HepG2 (cell line): ENCODE results near the gene CNNM1.

ENCODE experiments used
- ARID2 ChIP-seq: sonication (generic); formaldehyde crosslinking; IDR thresholded peaks from 2 replicates; pipeline ENCODE4 v1.8.1; 2022; ENCODE audit warnings: mild to moderate bottlenecking, missing genetic modification reagents, borderline replicate concordance
- CREM ChIP-seq, 2 experiments: sonication (generic) in 1 of 2; formaldehyde crosslinking in 1 of 2; IDR thresholded peaks; 2 replicates each; pipeline versions ENCODE4 v1.4.0 to v1.6.1; 2016 to 2020; ENCODE audit warnings: antibody characterized with exemption in 1 of 2, mild to moderate bottlenecking in 1 of 2, missing genetic modification reagents in 1 of 2
- EZH2 ChIP-seq: conservative IDR thresholded peaks from 2 replicates; pipeline ENCODE4 v1.6.1; 2012; ENCODE audit warnings: mild to moderate bottlenecking, low read depth, low read length, moderate library complexity
- JUND ChIP-seq: sonication (generic); formaldehyde crosslinking; IDR thresholded peaks from 2 replicates; pipeline ENCODE4 v1.8.0; 2022; ENCODE audit warnings: mild to moderate bottlenecking, missing genetic modification reagents
- KDM3A ChIP-seq: IDR thresholded peaks from 2 replicates; pipeline ENCODE4 v1.6.1; 2018; ENCODE audit warnings: low read depth, missing compliant biosample characterization
- NR3C1 ChIP-seq: sonication (generic); formaldehyde crosslinking; IDR thresholded peaks from 2 replicates; pipeline ENCODE4 v1.4.0; 2020; ENCODE audit warnings: missing genetic modification reagents
- POLR2AphosphoS2 ChIP-seq: IDR thresholded peaks from 2 replicates; pipeline ENCODE4 v1.6.1; 2011; ENCODE audit warnings: low read depth, low read length, improper control_type of control experiment
- SMAD1 ChIP-seq: sonication (generic); formaldehyde crosslinking; IDR thresholded peaks from 2 replicates; pipeline ENCODE4 v1.4.0; 2020; ENCODE audit warnings: missing genetic modification reagents, low read depth, mild to moderate bottlenecking, borderline replicate concordance
- STAT6 ChIP-seq: sonication (generic); formaldehyde crosslinking; IDR thresholded peaks from 2 replicates; pipeline ENCODE4 v1.4.0; 2020; ENCODE audit warnings: missing genetic modification reagents, mild to moderate bottlenecking, borderline replicate concordance
- ZFP37 ChIP-seq: sonication (generic); formaldehyde crosslinking; IDR thresholded peaks from 2 replicates; pipeline ENCODE4 v1.4.0; 2020; ENCODE audit warnings: missing genetic modification reagents, borderline replicate concordance
- ZNF24 ChIP-seq: fragments of 450-650 bp; IDR thresholded peaks from 2 replicates; pipeline ENCODE4 v1.6.1; 2017; ENCODE audit warnings: antibody characterized with exemption, mild to moderate bottlenecking
- ZNF670 ChIP-seq: sonication (generic); formaldehyde crosslinking; IDR thresholded peaks from 2 replicates; pipeline ENCODE4 v1.8.0; 2022; ENCODE audit warnings: mild to moderate bottlenecking, missing genetic modification reagents, borderline replicate concordance
- TF ChIP-seq, protein P1 (sequence below): sonication (generic); formaldehyde crosslinking; IDR thresholded peaks from 2 replicates; pipeline ENCODE4 v1.8.1; 2023; ENCODE audit warnings: missing genetic modification reagents, inconsistent platforms, borderline replicate concordance

GRCh38 chr10:99346247-99346646 lies 17.1 kb downstream of the CNNM1 start:
- TF ChIP-seq EZH2 (no peak), STAT6 (CRISPR knock-in tag) (no peak), POLR2AphosphoS2 (no peak), SMAD1 (CRISPR knock-in tag) (no peak), NR3C1 (CRISPR knock-in tag) (no peak), KDM3A (no peak), CREM (IDR thresholded peaks at IDR 0.05) (no peak), CREM (CRISPR knock-in tag; IDR thresholded peaks at IDR 0.05) (no peak), ZFP37 (CRISPR knock-in tag) (no peak), ARID2 (CRISPR knock-in tag) (no peak), ZNF670 (no peak), JUND (CRISPR knock-in tag) (no peak), ZNF24 (no peak)
- TF ChIP-seq, protein P1, sequence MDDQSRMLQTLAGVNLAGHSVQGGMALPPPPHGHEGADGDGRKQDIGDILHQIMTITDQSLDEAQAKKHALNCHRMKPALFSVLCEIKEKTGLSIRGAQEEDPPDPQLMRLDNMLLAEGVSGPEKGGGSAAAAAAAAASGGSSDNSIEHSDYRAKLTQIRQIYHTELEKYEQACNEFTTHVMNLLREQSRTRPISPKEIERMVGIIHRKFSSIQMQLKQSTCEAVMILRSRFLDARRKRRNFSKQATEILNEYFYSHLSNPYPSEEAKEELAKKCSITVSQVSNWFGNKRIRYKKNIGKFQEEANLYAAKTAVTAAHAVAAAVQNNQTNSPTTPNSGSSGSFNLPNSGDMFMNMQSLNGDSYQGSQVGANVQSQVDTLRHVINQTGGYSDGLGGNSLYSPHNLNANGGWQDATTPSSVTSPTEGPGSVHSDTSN (CRISPR knock-in tag): no peak
